NCI-H82 treated with DMSO at 0.1 percent for 48 hours (cell line): ENCODE measurements around the gene KCNAB2.

ENCODE experiments used
- DNase-seq: peaks from one replicate; lab custom pipeline; 2025; ENCODE audit not compliant: unreplicated experiment; lab: John Stamatoyannopoulos, UW

KCNAB2 gene

GRCh38 chr1:6094801-6095505, 49.3 kb downstream of the KCNAB2 start:
- DNase-seq: no peak

- DNase-seq: no peak
These were observed 50.0 kb downstream of the KCNAB2 start for GRCh38 chr1:6095511-6096242.

- DNase-seq: no peak
These were observed 50.8 kb downstream of the KCNAB2 start for GRCh38 chr1:6096243-6097116.

GRCh38 chr1:6097117-6097595, 51.5 kb downstream of the KCNAB2 start:
- no peak for DNase-seq

GRCh38 chr1:6097824-6098223, 52.1 kb downstream of the KCNAB2 start:
- DNase-seq: no peak

- no peak for DNase-seq
These were observed 52.9 kb downstream of the KCNAB2 start for GRCh38 chr1:6098303-6099215.

GRCh38 chr1:6099297-6099696, 53.6 kb downstream of the KCNAB2 start:
- DNase-seq: no peak

- no peak for DNase-seq
These were observed 54.4 kb downstream of the KCNAB2 start for GRCh38 chr1:6099787-6100765.

GRCh38 chr1:6100861-6101783, 55.4 kb downstream of the KCNAB2 start:
- DNase-seq: no peak

- DNase-seq: no peak
These were observed 56.3 kb downstream of the KCNAB2 start for GRCh38 chr1:6101826-6102531.

GRCh38 chr1:6102532-6102845, 56.8 kb downstream of the KCNAB2 start:
- no peak for DNase-seq

GRCh38 chr1:6103111-6103853, 57.6 kb downstream of the KCNAB2 start:
- no peak for DNase-seq

- no peak for DNase-seq
These were observed 58.3 kb downstream of the KCNAB2 start for GRCh38 chr1:6103854-6104530.

GRCh38 chr1:6104631-6105030, 58.9 kb downstream of the KCNAB2 start:
- DNase-seq: no peak

GRCh38 chr1:6105218-6105679, 59.6 kb downstream of the KCNAB2 start:
- no peak for DNase-seq

- DNase-seq: no peak
These were observed 60.1 kb downstream of the KCNAB2 start for GRCh38 chr1:6105763-6106162.
